ENCODE data around the gene CAPN5.

DNA sequence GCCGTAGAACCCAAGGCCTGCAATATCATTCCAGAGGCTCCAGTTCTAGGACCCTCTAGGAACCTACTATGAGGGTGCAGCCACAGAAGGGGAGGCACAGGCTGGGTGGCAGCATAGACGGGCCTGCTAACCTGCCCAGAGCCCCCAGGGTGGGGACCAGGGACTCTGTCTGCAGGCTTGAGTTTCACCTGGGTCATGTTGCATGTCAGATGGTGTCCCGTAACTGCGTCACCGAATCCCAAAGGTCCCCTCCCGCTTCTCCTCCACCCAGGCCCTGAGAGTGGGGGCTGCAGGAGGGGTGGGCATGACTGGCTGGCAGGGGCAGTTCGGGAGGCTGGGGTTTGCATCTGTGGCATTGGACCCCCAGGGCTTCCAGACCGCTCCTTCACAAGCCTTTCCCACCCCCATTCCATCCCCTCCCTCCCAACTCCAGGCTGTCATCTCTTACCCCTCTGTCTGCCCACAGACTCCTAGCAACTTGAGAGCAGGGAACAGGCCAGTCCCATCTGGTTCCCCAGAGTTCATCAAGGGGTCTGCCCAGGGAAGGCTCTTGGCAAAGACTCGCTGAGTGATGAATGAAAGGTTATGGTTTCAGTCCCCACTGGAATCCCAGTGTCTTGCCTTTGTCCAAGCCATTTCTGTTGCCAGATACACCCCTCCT is 77.6 kb downstream of the CAPN5 start:
- TF ChIP-seq EHMT2 (IDR thresholded peaks at IDR 0.05; ENCODE audit: low read depth) (no peak), FOSL2 (IDR thresholded peaks at IDR 0.05) (no peak), FOSL2 (CRISPR knock-in tag; IDR thresholded peaks at IDR 0.05) (no peak), RFX5 (IDR thresholded peaks at IDR 0.05) (no peak), POLR2A (IDR thresholded peaks at IDR 0.05; ENCODE audit: low read length) (no peak), MYC (IDR thresholded peaks at IDR 0.05; ENCODE audit: borderline replicate concordance, low read length) (no peak)
- TF ChIP-seq, protein P1, sequence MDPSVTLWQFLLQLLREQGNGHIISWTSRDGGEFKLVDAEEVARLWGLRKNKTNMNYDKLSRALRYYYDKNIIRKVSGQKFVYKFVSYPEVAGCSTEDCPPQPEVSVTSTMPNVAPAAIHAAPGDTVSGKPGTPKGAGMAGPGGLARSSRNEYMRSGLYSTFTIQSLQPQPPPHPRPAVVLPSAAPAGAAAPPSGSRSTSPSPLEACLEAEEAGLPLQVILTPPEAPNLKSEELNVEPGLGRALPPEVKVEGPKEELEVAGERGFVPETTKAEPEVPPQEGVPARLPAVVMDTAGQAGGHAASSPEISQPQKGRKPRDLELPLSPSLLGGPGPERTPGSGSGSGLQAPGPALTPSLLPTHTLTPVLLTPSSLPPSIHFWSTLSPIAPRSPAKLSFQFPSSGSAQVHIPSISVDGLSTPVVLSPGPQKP (IDR thresholded peaks at IDR 0.05; ENCODE audit: low read depth, low read length) = no peak
- TF ChIP-seq, protein P2, sequence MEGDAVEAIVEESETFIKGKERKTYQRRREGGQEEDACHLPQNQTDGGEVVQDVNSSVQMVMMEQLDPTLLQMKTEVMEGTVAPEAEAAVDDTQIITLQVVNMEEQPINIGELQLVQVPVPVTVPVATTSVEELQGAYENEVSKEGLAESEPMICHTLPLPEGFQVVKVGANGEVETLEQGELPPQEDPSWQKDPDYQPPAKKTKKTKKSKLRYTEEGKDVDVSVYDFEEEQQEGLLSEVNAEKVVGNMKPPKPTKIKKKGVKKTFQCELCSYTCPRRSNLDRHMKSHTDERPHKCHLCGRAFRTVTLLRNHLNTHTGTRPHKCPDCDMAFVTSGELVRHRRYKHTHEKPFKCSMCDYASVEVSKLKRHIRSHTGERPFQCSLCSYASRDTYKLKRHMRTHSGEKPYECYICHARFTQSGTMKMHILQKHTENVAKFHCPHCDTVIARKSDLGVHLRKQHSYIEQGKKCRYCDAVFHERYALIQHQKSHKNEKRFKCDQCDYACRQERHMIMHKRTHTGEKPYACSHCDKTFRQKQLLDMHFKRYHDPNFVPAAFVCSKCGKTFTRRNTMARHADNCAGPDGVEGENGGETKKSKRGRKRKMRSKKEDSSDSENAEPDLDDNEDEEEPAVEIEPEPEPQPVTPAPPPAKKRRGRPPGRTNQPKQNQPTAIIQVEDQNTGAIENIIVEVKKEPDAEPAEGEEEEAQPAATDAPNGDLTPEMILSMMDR (IDR thresholded peaks at IDR 0.05) = no peak
- TF ChIP-seq, protein P3, sequence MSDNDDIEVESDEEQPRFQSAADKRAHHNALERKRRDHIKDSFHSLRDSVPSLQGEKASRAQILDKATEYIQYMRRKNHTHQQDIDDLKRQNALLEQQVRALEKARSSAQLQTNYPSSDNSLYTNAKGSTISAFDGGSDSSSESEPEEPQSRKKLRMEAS (IDR thresholded peaks at IDR 0.05) = no peak
- TF ChIP-seq, protein P4, sequence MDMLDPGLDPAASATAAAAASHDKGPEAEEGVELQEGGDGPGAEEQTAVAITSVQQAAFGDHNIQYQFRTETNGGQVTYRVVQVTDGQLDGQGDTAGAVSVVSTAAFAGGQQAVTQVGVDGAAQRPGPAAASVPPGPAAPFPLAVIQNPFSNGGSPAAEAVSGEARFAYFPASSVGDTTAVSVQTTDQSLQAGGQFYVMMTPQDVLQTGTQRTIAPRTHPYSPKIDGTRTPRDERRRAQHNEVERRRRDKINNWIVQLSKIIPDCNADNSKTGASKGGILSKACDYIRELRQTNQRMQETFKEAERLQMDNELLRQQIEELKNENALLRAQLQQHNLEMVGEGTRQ (IDR thresholded peaks at IDR 0.05) = no peak
